HepG2 (cell line): Measurements from ENCODE around the gene OR51E1. TPM values are rescaled to one million over a fixed set of nuclear protein-coding genes. Genes with fewer than 3 reads are reported as not detected.

Experiments used
- ATAC-seq: fragments of 200-7000 bp; cut with Tn5 transposase; 3 replicates; pipeline ENCODE4 v1.9.1; 2020; ENCODE audit warnings: mild to moderate bottlenecking, moderate library complexity
- BruUV-seq: library from RNA; stranded (reverse); fragments of 400-500 nt; replicated peaks from 2 replicates; lab custom pipeline; 2021; lab: Mats Ljungman, UMichigan
- CTCF ChIA-PET: fragments of 300-600 bp; formaldehyde crosslinking; extraction: SDS; loops from one replicate; lab custom pipeline; 2021; ENCODE audit warnings: low total read pairs, inconsistent platforms, low intra/inter-chr PET ratio; lab: Yijun Ruan, JAX
- POLR2A ChIA-PET: fragments of 350-600 bp; sonication (Branson Sonifier 250); formaldehyde crosslinking; loops from one replicate; lab custom pipeline; 2020; ENCODE audit warnings: antibody characterized with exemption, inconsistent platforms; lab: Yijun Ruan, JAX
- DNase-seq: peaks from one replicate; pipeline ENCODE4 v3.0.0-alpha.2; 2015; ENCODE audit warnings: low spot score
- FAIRE-seq: peaks from 3 replicates; lab custom pipeline; 2011; peaks lifted over from hg19 to GRCh38; lab: Jason Lieb, UNC
- H2AFZ ChIP-seq: one replicate; pipeline ENCODE4 v1.6.1; 2011; ENCODE audit warnings: low read length, inconsistent platforms
- H3K27ac ChIP-seq: fragments of 300-600 bp; 3 replicates; pipeline ENCODE4 v1.8.0; 2011; ENCODE audit warnings: mixed run types, mild to moderate bottlenecking, mixed read lengths, low read length, inconsistent platforms; ENCODE audit not compliant: insufficient read depth; ENCODE audit errors: extremely low read length
- H3K27me3 ChIP-seq, 2 experiments: fragments of 200-600 bp in 1 of 2; 2 replicates in 1 of 2; 3 replicates in 1 of 2; pipeline versions ENCODE4 v1.6.0 to v1.8.0; 2011; ENCODE audit warnings: low read length in 2 of 2, mild to moderate bottlenecking in 2 of 2, moderate library complexity in 2 of 2, inconsistent platforms in 1 of 2; ENCODE audit not compliant: insufficient read depth in 2 of 2, control insufficient read depth in 1 of 2
- H3K36me3 ChIP-seq, 2 experiments: fragments of 200-600 bp in 1 of 2; replicated peaks in 1 of 2; 2 replicates in 1 of 2; 3 replicates in 1 of 2; pipeline versions ENCODE4 v1.5.1 to v1.8.0; 2011; ENCODE audit warnings: low read length in 2 of 2, inconsistent platforms in 1 of 2; ENCODE audit not compliant: insufficient read depth in 2 of 2, control insufficient read depth in 1 of 2
- H3K4me1 ChIP-seq: 2 replicates; pipeline ENCODE4 v1.5.1; 2012; ENCODE audit warnings: low read length, inconsistent platforms; ENCODE audit not compliant: insufficient read depth
- H3K4me2 ChIP-seq: 2 replicates; pipeline ENCODE4 v1.6.0; 2011; ENCODE audit warnings: low read depth, low read length, inconsistent platforms
- H3K4me3 ChIP-seq, 3 experiments: fragments of 200-600 bp in 1 of 3; sonication (generic), shearing (Covaris generic) in 1 of 3; replicated peaks in 1 of 3; 2 replicates each; pipeline ENCODE4 v1.5.1; 2011 to 2016; ENCODE audit warnings: low read length in 3 of 3, inconsistent platforms in 2 of 3, low read depth in 2 of 3, mild to moderate bottlenecking in 2 of 3, control low read depth in 1 of 3, mixed read lengths in 1 of 3; ENCODE audit not compliant: insufficient read depth in 1 of 3
- H3K79me2 ChIP-seq: one replicate; pipeline ENCODE4 v1.6.1; 2011; ENCODE audit warnings: low read length, inconsistent platforms; ENCODE audit not compliant: insufficient read depth
- H3K9ac ChIP-seq: 2 replicates; pipeline ENCODE4 v1.6.0; 2011; ENCODE audit warnings: mild to moderate bottlenecking, low read depth, low read length, inconsistent platforms; ENCODE audit not compliant: insufficient read depth
- H3K9me3 ChIP-seq: 2 replicates; pipeline ENCODE4 v1.5.1; 2012; ENCODE audit warnings: mild to moderate bottlenecking, low read length
- H4K20me1 ChIP-seq: 2 replicates; pipeline ENCODE4 v1.6.0; 2011; ENCODE audit warnings: inconsistent platforms, mild to moderate bottlenecking, low read length, moderate library complexity; ENCODE audit not compliant: insufficient read depth
- AKNA ChIP-seq: sonication (generic); formaldehyde crosslinking; IDR thresholded peaks from 2 replicates; pipeline ENCODE4 v1.4.0; 2020; ENCODE audit warnings: missing genetic modification reagents, borderline replicate concordance
- ESRRA ChIP-seq: sonication (generic); formaldehyde crosslinking; IDR thresholded peaks from 2 replicates; pipeline ENCODE4 v1.5.1; 2020; ENCODE audit warnings: mild to moderate bottlenecking, low read depth, missing genetic modification reagents
- HMGXB4 ChIP-seq, 2 experiments: sonication (generic) in 1 of 2; formaldehyde crosslinking in 1 of 2; IDR thresholded peaks; 2 replicates each; pipeline versions ENCODE4 v1.4.0 to v1.6.1; 2018 to 2020; ENCODE audit warnings: missing genetic modification reagents in 2 of 2, borderline replicate concordance in 1 of 2, low read depth in 1 of 2, mild to moderate bottlenecking in 1 of 2, missing biosample characterization in 1 of 2
- MEIS1 ChIP-seq: sonication (generic); formaldehyde crosslinking; IDR thresholded peaks from 2 replicates; pipeline ENCODE4 v1.9.0; 2021; ENCODE audit warnings: mild to moderate bottlenecking, missing genetic modification reagents, moderate library complexity, borderline replicate concordance
- MXD4 ChIP-seq: IDR thresholded peaks from 2 replicates; pipeline ENCODE4 v1.6.1; 2016; ENCODE audit warnings: mild to moderate bottlenecking, missing biosample characterization, missing genetic modification reagents
- NBN ChIP-seq: fragments of 450-650 bp; conservative IDR thresholded peaks from 2 replicates; pipeline ENCODE4 v1.6.1; 2017
- TARDBP ChIP-seq: sonication (generic); formaldehyde crosslinking; IDR thresholded peaks from 2 replicates; pipeline ENCODE4 v1.8.0; 2022; ENCODE audit warnings: mild to moderate bottlenecking, missing genetic modification reagents
- ZFP36L2 ChIP-seq: sonication (generic); formaldehyde crosslinking; IDR thresholded peaks from 2 replicates; pipeline ENCODE4 v1.4.0; 2020; ENCODE audit warnings: missing genetic modification reagents
- ZNF101 ChIP-seq: sonication (generic); formaldehyde crosslinking; IDR thresholded peaks from 2 replicates; pipeline ENCODE4 v1.4.0; 2020; ENCODE audit warnings: mild to moderate bottlenecking, low read depth, missing genetic modification reagents, borderline replicate concordance
- ZNF234 ChIP-seq: sonication (generic); formaldehyde crosslinking; conservative IDR thresholded peaks from 2 replicates; pipeline ENCODE4 v1.5.1; 2020; ENCODE audit warnings: mild to moderate bottlenecking, missing genetic modification reagents
- ZNF3 ChIP-seq: IDR thresholded peaks from 2 replicates; pipeline ENCODE4 v1.7.0; 2017; ENCODE audit warnings: inconsistent platforms
- ZNF460 ChIP-seq: sonication (generic); formaldehyde crosslinking; IDR thresholded peaks from 2 replicates; pipeline ENCODE4 v1.5.1; 2020; ENCODE audit warnings: missing genetic modification reagents, mild to moderate bottlenecking, borderline replicate concordance
- ZNF572 ChIP-seq: sonication (generic); formaldehyde crosslinking; IDR thresholded peaks from 2 replicates; pipeline ENCODE4 v1.5.1; 2020; ENCODE audit warnings: mild to moderate bottlenecking, missing genetic modification reagents
- ZNF724P ChIP-seq: sonication (generic); formaldehyde crosslinking; IDR thresholded peaks from 2 replicates; pipeline ENCODE4 v1.8.0; 2022; ENCODE audit warnings: missing genetic modification reagents, borderline replicate concordance
- ZNF800 ChIP-seq: sonication (generic); formaldehyde crosslinking; IDR thresholded peaks from 2 replicates; pipeline ENCODE4 v1.4.0; 2020; ENCODE audit warnings: missing genetic modification reagents
- WGBS: methylation state at CpG from one replicate; pipeline ENCODE4 v1.1.6; 2017; ENCODE audit warnings: low lambda C conversion rate; 5-methylcytosine and 5-hydroxymethylcytosine counted together
- in situ Hi-C: cut with HindIII; loops from 2 replicates; pipeline ENCODE4 v1.10.0; 2017; ENCODE audit warnings: low pct_unique_long_range_greater_than_20kb; ENCODE audit not compliant: extremely low pct_ligation_motif_present
- intact Hi-C: fragments of 100-400 bp; cut with micrococcal nuclease; formaldehyde crosslinking; loops from one replicate; pipeline ENCODE4 v1.10.0; 2022; ENCODE audit not compliant: unreplicated experiment
- polyA plus RNA-seq, 8 experiments: library from polyadenylated mRNA; depleted of rRNA in 3 of 8; stranded (reverse) in 7 of 8; unstranded in 1 of 8; fragments of >200 nt; fragmentation: Illumina TruSeq in 4 of 8; extraction: Trizol in 4 of 8; gene quantifications; 2 replicates each; pipeline versions ENCODE4 v1.2.1 to v1.2.3, GENCODE V29; 2011 to 2016; ENCODE audit warnings: low read depth in 4 of 8, missing spikeins in 1 of 8, mixed read lengths in 1 of 8; ENCODE audit not compliant: insufficient read depth in 1 of 8
- total RNA-seq, 5 experiments: library from RNA; depleted of rRNA; stranded (reverse); fragments of >200 nt; fragmentation: Illumina TruSeq; extraction: Trizol; gene quantifications; 2 replicates each; pipeline ENCODE4 v1.2.3, GENCODE V29; 2016; ENCODE audit warnings: low read depth in 1 of 5

Gene OR51E1
- total and polyA plus RNA-seq, 2 of the 13 experiments (the other 11 are each of a cell fraction or from before 2014, with no cell fraction given): not detected

GRCh38 chr11:4611986-4612385 lies 31.8 kb upstream of the OR51E1 start:
- no peaks in the 10 kb centered on the region for H3K9me3 ChIP-seq
- ChIA-PET POLR2A (no interaction called here), CTCF (no interaction called here)
- no peaks in the 10 kb centered on the region for H4K20me1 ChIP-seq
- in situ Hi-C loops: no loop called here
- FAIRE-seq (no peak), ATAC-seq (no peak), DNase-seq (no peak)
- no TSS peak for BruUV-seq
- H3K4me3 ChIP-seq: no peak overlapping the region
- no peaks in the 10 kb centered on the region for H3K79me2 ChIP-seq
- no peak overlapping the region for H3K27ac ChIP-seq
- H3K36me3 ChIP-seq: no peaks in the 10 kb centered on the region
- no peak overlapping the region for H3K9ac ChIP-seq
- 0% methylated on average over 2 of the region's 2 CpGs for WGBS
- H2AFZ ChIP-seq: no peak overlapping the region
- peaks cover 0 to 18% of the 10 kb centered on the region in 2 experiments; a peak in 1 of 5 replicates for H3K27me3 ChIP-seq
- no peaks in the 10 kb centered on the region for H3K4me1 ChIP-seq
- intact Hi-C loops: no loop called here
- no peak overlapping the region for H3K4me2 ChIP-seq
- TF ChIP-seq ZNF800: no peak
- no peak for TF ChIP-seq ZNF3 (CRISPR knock-in tag)
- no peak for TF ChIP-seq ESRRA
- TF ChIP-seq ZNF234: no peak
- TF ChIP-seq ZNF724P: no peak
- TF ChIP-seq MEIS1 (CRISPR knock-in tag): no peak
- TF ChIP-seq AKNA (CRISPR knock-in tag): no peak
- no peak for TF ChIP-seq TARDBP (CRISPR knock-in tag)
- no peak for TF ChIP-seq ZNF101 (CRISPR knock-in tag)
- no peak for TF ChIP-seq NBN
- TF ChIP-seq HMGXB4 (CRISPR knock-in tag; IDR thresholded peaks at IDR 0.05; ENCODE audit: borderline replicate concordance in 1 of 2, low read depth in 1 of 2): no peak
- TF ChIP-seq ZNF460 (CRISPR knock-in tag): no peak
- TF ChIP-seq MXD4 (CRISPR knock-in tag): no peak
- no peak for TF ChIP-seq ZNF572
- no peak for TF ChIP-seq ZFP36L2
